Pulmonary artery endothelial cell (primary cell): Measurements from ENCODE around the gene WNT3A. TPM values are rescaled to one million over a fixed set of nuclear protein-coding genes. Genes with fewer than 3 reads are reported as not detected.
"Not testable (repeated sequence)": the region's sequence is repeated elsewhere in the genome, so short reads cannot be mapped to it uniquely, and the experiment has no call there.

Experiments used
- DNase-seq: peaks from one replicate; pipeline ENCODE4 v3.0.0-alpha.2; 2011; ENCODE audit warnings: low read depth, low spot score
- total RNA-seq: library from RNA; depleted of rRNA; stranded (reverse); fragments of >200 nt; gene quantifications from 2 replicates; pipeline ENCODE4 v1.2.3, GENCODE V29; 2014

WNT3A gene, protein sequence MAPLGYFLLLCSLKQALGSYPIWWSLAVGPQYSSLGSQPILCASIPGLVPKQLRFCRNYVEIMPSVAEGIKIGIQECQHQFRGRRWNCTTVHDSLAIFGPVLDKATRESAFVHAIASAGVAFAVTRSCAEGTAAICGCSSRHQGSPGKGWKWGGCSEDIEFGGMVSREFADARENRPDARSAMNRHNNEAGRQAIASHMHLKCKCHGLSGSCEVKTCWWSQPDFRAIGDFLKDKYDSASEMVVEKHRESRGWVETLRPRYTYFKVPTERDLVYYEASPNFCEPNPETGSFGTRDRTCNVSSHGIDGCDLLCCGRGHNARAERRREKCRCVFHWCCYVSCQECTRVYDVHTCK
- not detected in 2 replicates for total RNA-seq

DNA sequence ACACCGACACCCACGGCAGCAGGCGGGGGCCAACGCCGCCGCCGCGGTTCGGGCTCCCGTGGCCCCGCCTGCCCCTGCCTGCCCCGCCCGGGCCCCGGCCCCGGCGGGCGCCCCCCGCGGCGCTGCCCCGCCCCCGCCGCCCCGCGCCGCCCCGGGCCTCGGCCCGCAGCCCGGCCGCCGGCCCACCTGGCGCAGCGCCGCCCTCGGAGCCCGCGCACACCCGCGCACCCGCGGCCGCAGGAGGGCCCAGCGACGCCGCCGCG is at the start of gene WNT3A:
WNT3A (plus strand) TSS at position 213 of the 263 bp plus-strand sequence. CDS start 131 bp downstream, outside the sequence.
- DNase-seq: no peak

- DNase-seq: no peak
These were observed 48.0 kb upstream of the WNT3A start for GRCh38 chr1:227958617-227959324.

GRCh38 chr1:227959325-227959860 is 47.4 kb upstream of the WNT3A start:
- no peak for DNase-seq

DNA sequence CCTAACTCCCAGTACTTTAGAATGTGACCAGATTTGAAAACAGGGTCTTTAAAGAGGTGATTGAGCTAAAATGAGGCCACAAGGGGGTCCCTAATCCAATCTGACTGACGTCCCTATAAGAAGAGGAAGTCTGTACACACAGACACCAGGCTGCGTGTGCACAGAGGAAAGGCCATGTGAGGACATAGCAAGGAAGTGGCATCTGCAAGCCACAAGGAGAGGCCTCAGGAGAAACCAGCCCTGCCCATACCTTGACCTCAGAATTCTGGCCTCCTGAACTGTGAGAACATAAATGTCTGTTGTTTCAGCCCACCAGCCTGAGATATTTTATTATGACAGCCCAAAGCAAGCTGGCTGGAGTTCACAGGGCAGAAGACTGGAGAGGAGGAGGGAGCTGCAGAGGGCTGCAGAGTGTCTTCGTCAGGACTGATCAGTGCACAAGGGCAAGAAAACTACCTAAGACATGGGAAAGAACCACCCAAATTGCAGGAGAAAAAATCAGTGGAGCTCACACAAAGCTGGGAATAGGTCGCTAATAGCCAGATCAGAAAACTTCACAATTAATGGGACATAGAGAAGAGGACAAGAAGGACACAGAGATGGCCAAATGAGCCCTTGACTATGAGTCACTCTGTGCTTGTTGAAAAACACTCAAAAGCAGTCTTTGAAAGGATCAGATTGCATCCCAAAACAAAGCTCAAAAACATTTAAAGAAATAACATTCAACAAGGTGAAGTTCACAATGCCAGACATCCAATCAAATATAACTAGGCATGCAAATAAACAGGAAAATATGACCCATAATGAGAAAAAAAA is 44.9 kb upstream of the WNT3A start:
- no peak for DNase-seq

DNA sequence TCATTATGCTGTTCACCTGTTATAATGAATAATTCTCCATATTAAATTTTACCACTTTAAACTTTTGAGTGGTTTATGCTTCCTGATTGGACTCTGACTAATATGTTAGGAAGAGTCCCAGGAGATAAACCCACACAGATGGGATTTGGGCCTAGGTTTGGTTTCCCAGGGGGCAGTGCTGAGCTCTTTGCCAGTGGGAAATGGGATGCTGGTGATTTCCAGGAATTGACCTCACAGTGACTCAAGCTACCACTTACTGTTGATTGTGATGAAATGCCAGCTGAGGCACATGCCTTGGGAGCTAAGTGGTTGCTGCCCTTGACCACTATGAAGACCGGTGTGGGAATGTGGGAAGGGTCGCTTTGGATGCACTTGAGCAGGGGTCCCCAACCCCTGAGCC is 40.1 kb upstream of the WNT3A start:
- not testable (repeated sequence) for DNase-seq

DNA sequence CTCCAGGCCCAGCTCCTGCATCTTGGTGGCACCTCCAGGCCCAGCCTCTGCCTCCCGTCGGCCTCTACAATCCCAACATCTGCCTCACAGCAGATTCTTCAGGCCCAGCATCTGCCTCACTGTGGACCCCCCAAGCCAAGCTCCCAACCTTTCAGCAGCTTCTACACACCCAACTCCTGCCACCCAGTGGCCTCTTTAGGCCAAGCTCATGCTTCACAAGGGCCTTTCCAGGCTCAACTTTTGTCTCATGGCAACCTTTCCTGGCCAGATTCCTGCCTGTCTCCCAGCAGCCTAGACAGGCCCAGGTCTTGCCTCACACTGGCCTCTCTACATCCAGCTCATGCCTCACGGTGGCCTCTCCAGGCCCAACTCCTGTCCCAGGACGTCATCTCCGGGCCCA is 39.0 kb upstream of the WNT3A start:
- DNase-seq: not testable (repeated sequence)

GRCh38 chr1:227970076-227970995 is 36.5 kb upstream of the WNT3A start:
- not testable (repeated sequence) for DNase-seq

GRCh38 chr1:227971216-227971615 is 35.6 kb upstream of the WNT3A start:
- not testable (repeated sequence) for DNase-seq

GRCh38 chr1:227971643-227972282 is 35.0 kb upstream of the WNT3A start:
- not testable (repeated sequence) for DNase-seq

DNA sequence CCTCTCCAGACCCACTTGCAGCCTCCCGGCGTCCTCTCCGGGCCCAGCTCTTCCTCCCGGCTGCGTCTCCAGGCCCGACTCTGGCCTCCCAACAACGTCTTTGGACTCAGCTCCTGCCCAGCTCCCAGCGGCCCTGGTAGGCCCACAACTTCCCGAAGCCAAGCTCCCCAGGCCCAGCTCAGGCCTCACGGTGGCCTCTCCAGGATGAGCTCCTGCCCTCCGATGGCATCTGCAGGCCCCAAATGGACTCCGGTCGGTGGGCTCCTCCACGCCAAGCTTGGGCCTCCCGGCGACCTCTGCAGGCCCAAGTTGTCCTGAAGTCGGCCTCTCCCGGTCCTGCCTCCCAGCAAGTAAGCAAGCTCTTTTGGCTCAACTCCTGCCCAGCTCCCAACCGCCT is 34.5 kb upstream of the WNT3A start:
- DNase-seq: not testable (repeated sequence)

DNA sequence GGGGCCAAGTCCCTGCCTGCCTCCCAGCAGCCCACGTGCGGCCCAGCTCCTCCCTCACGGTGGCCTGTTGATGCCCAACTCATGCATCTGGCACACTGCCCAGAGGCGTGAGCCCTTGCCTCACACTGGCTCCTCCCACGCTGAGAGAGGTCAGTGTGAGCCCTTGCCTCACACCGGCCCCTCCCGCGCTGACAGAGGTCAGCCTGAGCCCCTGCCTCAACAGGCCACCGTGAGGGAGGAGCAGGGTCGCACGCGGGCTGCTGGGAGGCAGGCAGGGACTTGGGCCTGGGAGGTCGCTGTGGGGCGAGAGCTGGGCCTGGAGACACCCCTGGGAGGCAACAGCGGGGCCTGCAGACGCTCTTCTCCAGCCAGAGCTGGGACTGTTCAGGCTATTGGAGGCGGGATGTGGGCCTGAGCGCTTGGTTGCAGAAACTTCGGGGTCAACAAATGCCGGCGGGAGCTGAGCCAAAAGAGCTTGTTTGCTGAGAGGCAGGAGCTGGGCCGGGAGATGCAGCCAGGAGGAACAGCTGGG is 33.9 kb upstream of the WNT3A start:
- DNase-seq: not testable (repeated sequence)

DNA sequence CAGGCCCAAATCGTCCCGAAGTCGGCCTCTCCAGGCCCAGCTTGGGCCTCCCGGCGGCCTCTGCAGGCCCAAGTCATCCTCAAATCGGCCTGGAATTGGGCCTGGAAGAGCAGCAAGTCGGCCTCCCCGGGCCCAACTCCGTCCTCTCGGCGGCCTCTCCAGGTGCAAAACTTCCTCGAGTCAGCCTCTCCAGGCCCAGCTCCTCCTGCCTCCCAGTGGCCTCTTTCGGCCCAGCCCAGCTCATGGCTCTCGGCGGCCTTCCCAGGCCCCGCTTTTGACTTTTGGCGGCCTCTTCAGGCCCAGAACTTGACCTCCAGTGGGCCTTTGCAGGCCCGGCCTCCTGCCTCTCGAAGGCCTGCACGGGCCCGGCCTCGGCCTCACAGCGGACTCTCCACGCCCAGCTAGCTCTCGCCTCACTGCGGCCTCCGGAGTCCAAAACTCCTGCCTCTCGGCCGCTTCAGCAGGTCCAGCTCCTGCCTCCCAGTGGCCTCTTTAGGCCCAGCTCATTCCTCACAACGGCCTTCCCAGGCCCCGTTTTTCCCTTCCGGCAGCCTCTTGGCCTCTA is 33.0 kb upstream of the WNT3A start:
- not testable (repeated sequence) for DNase-seq

DNA sequence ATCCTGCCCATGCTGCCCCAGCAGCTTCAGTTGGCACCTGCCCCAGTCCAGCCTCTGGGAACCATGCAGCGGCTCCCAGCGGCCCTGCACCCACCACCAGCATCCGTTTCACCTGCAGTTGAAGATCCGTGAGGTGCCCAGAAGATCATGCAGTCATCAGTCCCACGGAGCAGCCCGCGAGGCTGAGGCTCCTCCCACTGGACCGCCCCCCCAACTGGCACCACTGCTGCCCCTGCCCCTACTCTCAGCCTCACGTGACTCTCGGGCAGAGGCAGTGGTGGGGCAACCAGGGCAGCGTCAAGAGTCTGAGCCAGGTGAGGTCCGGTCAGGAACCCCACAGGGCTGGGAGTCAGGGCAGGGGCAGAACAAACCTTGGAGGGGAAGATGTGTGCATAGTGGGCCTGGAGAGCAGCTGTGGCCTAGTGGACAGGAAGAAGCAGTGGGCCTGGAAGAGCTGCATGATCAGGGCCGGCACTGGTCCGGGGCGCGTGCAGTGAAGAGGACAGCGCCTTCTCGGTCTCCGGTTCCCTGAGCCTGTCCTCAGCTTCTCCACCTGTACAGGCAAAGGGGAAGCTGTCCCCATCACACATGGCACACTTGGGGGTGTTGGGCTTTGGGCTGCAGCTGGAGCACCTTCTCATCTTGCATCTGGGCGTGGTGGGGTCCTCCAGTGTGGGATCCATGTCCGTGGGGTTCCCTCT is 31.1 kb upstream of the WNT3A start:
- DNase-seq: not testable (repeated sequence)

DNA sequence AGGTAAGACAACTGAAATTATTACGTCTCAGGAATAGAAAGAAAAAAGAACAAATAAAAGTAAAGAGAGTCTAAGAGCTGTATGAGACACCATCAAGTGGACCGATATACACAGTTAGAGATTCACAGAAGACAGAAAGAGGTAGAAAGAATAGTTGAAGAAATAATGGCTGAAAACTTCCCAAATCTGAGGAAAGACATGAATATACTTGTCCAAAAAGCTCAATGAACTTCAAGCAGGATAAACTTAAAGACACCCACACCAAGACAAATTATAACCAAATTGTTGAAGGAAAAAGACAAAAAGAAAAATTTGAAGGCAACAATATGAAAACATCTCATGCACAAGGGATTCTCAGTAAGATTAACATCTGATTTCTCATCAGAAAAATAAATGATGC is 19.6 kb upstream of the WNT3A start:
- DNase-seq: no peak

GRCh38 chr1:227994632-227995300 is 12.0 kb upstream of the WNT3A start:
- DNase-seq: no peak

GRCh38 chr1:227996187-227996950 is 10.4 kb upstream of the WNT3A start:
- DNase-seq: no peak

DNA sequence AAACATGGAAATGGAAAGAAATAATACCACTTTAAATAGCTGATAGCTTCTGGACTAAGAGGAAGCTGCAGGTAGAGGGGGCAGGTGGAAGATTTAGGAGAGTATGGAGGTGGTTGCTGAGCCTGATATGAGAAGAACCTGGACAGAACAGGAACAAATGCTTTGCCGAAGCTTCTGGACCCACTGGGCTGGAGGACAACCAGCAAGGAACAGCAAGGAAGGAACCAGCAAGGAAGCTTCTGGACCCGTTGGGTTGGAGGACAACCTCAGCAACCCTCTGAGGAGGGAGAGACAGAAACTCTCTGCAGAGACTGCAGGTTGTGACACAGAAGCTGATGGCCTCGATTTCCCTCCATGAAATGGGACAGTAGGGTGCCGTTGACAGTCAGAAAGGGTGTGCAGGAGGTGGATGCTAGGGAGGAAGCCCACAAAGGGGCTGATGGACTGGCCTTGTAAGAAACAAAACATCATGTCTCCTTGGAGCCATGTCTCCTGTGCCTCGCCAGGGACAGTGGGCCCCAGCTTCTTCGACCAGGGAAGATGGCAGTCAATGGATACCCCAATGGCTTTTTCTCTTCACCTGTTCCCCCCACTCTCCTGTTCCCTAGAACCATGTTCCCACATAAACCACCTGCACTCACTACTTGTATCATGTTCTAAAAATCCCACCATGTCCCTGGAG is 8.3 kb upstream of the WNT3A start:
- DNase-seq: no peak
